Endothelial cell of umbilical vein (primary cell): Measurements from ENCODE around the gene TUBB2A. TPM values are rescaled to one million over a fixed set of nuclear protein-coding genes. Genes with fewer than 3 reads are reported as not detected.
A peak's percentile ranks its signal among the peaks of the same experiment; 100 is the strongest.

Experiments
- BruUV-seq: library from RNA; stranded (reverse); fragments of 400-500 nt; replicated peaks from 2 replicates; lab custom pipeline; 2021; lab: Mats Ljungman, UMichigan
- CTCF ChIA-PET: fragments of 300-600, 350-600 bp; sonication (Branson Sonifier 250); formaldehyde crosslinking; loops from one replicate; lab custom pipeline; 2021; ENCODE audit warnings: antibody characterized with exemption, inconsistent platforms; lab: Charles Lee
- POLR2A ChIA-PET: fragments of 300-600, 350-600 bp; sonication (Branson Sonifier 250); formaldehyde crosslinking; loops from one replicate; lab custom pipeline; 2021; ENCODE audit warnings: antibody characterized with exemption, inconsistent platforms; lab: Charles Lee
- DNase-seq: peaks from one replicate; pipeline ENCODE4 v3.0.0-alpha.2; 2011; ENCODE audit warnings: low read depth, low spot score
- FAIRE-seq: peaks from 2 replicates; lab custom pipeline; 2011; peaks lifted over from hg19 to GRCh38; lab: Jason Lieb, UNC
- H2AFZ ChIP-seq: 2 replicates; pipeline ENCODE4 v1.6.0; 2012; ENCODE audit warnings: low read depth, low read length, control low read depth, inconsistent platforms
- H3K27ac ChIP-seq: 2 replicates; pipeline ENCODE4 v1.5.1; 2011; ENCODE audit warnings: low read depth, mild to moderate bottlenecking, control low read depth, low read length, moderate library complexity; ENCODE audit not compliant: insufficient read depth
- H3K27me3 ChIP-seq, 2 experiments: 2 replicates each; pipeline versions ENCODE4 v1.6.0 to v1.6.1; 2011; ENCODE audit warnings: low read length in 2 of 2, mixed read lengths in 1 of 2; ENCODE audit not compliant: control insufficient read depth in 2 of 2, insufficient read depth in 2 of 2
- H3K36me3 ChIP-seq, 2 experiments: 2 replicates in 1 of 2; 3 replicates in 1 of 2; pipeline ENCODE4 v1.5.1; 2011; ENCODE audit warnings: low read length in 2 of 2, mild to moderate bottlenecking in 1 of 2, moderate library complexity in 1 of 2; ENCODE audit not compliant: control insufficient read depth in 2 of 2, insufficient read depth in 2 of 2; ENCODE audit errors: extremely low read depth in 1 of 2
- H3K4me1 ChIP-seq: 3 replicates; pipeline ENCODE4 v1.5.1; 2011; ENCODE audit warnings: mild to moderate bottlenecking, low read length; ENCODE audit not compliant: control insufficient read depth, insufficient read depth; ENCODE audit errors: extremely low read depth
- H3K4me2 ChIP-seq: 2 replicates; pipeline ENCODE4 v1.6.1; 2011; ENCODE audit warnings: low read length, control low read depth, mixed read lengths; ENCODE audit not compliant: insufficient read depth
- H3K4me3 ChIP-seq, 3 experiments: fragments of 200-600 bp in 1 of 3; sonication (generic), shearing (Covaris generic) in 1 of 3; replicated peaks in 1 of 3; 2 replicates each; pipeline ENCODE4 v1.5.1; 2011 to 2016; ENCODE audit warnings: control low read depth in 3 of 3, low read length in 3 of 3, mild to moderate bottlenecking in 2 of 3, inconsistent platforms in 1 of 3, low read depth in 1 of 3, moderate library complexity in 1 of 3; ENCODE audit not compliant: insufficient read depth in 1 of 3
- H3K79me2 ChIP-seq: 2 replicates; pipeline ENCODE4 v1.6.0; 2012; ENCODE audit warnings: low read length, inconsistent platforms; ENCODE audit not compliant: control insufficient read depth, insufficient read depth
- H3K9ac ChIP-seq: replicated peaks from 2 replicates; pipeline ENCODE3; 2011; ENCODE audit warnings: low read length, control low read depth; ENCODE audit not compliant: insufficient read depth; ENCODE audit errors: extremely low read depth
- H3K9me1 ChIP-seq: replicated peaks from 3 replicates; pipeline ENCODE4 v1.6.0; 2011; ENCODE audit warnings: mild to moderate bottlenecking, low read length; ENCODE audit not compliant: control insufficient read depth, insufficient read depth; ENCODE audit errors: extremely low read depth
- H3K9me3 ChIP-seq: replicated peaks from 2 replicates; pipeline ENCODE4 v1.5.1; 2012; ENCODE audit warnings: low read length, inconsistent platforms; ENCODE audit not compliant: control insufficient read depth, insufficient read depth
- H4K20me1 ChIP-seq: replicated peaks from 2 replicates; pipeline ENCODE3; 2011; ENCODE audit warnings: mild to moderate bottlenecking, low read length; ENCODE audit not compliant: control insufficient read depth, insufficient read depth; ENCODE audit errors: extremely low read depth
- EZH2 ChIP-seq: IDR thresholded peaks from 2 replicates; pipeline ENCODE4 v1.6.1; 2012; ENCODE audit warnings: borderline replicate concordance, low read depth, mild to moderate bottlenecking, moderate library complexity, low read length, inconsistent platforms; ENCODE audit not compliant: severe bottlenecking
- FOS ChIP-seq: IDR thresholded peaks from 2 replicates; pipeline ENCODE4 v1.6.1; 2011; ENCODE audit warnings: mild to moderate bottlenecking, low read length, moderate library complexity, borderline replicate concordance; ENCODE audit not compliant: insufficient read depth
- GATA2 ChIP-seq: IDR thresholded peaks from 2 replicates; pipeline ENCODE4 v1.7.0; 2011; ENCODE audit warnings: low read depth, mild to moderate bottlenecking, moderate library complexity, mixed read lengths, low read length; ENCODE audit not compliant: insufficient read length, insufficient read depth
- JUN ChIP-seq: IDR thresholded peaks from 2 replicates; pipeline ENCODE4 v1.6.1; 2011; ENCODE audit warnings: borderline replicate concordance, low read depth; ENCODE audit not compliant: insufficient read length, insufficient read depth
- MYC ChIP-seq: IDR thresholded peaks from one replicate; pipeline ENCODE4 v1.6.1; 2011; ENCODE audit warnings: mild to moderate bottlenecking, low read depth, low read length
- POLR2A ChIP-seq: IDR thresholded peaks from 2 replicates; pipeline ENCODE4 v1.6.1; 2012; ENCODE audit warnings: low read depth, mild to moderate bottlenecking, control low read depth, low read length
- POLR2AphosphoS5 ChIP-seq: IDR thresholded peaks from 2 replicates; pipeline ENCODE4 v1.6.1; 2012; ENCODE audit warnings: low read depth, mild to moderate bottlenecking, control low read depth, low read length, moderate library complexity; ENCODE audit not compliant: insufficient read depth
- dilution Hi-C: fragments of 300-500 bp; cut with MboI; formaldehyde crosslinking; loops from one replicate; pipeline ENCODE4 v1.15.0; 2019; ENCODE audit warnings: low sequenced_read_pairs; ENCODE audit not compliant: extremely low pct_ligation_motif_present
- intact Hi-C: fragments of 100-400 bp; cut with micrococcal nuclease; formaldehyde crosslinking; loops from one replicate; pipeline ENCODE4 v1.10.0; 2022
- polyA plus RNA-seq, 4 experiments: library from polyadenylated mRNA; depleted of rRNA in 3 of 4; stranded (reverse) in 3 of 4; unstranded in 1 of 4; fragments of >200 nt; gene quantifications; 2 replicates each; pipeline versions ENCODE4 v1.2.1 to v1.2.3, GENCODE V29; 2011 to 2012; ENCODE audit warnings: missing spikeins in 1 of 4
- total RNA-seq: library from RNA; stranded (reverse); gene quantifications from 2 replicates; pipeline ENCODE4 v1.2.3, GENCODE V29; 2021
- TF ChIP-seq, protein P1 (sequence below): IDR thresholded peaks from 2 replicates; pipeline ENCODE4 v1.6.1; 2011; ENCODE audit not compliant: insufficient read depth, insufficient read length
- TF ChIP-seq, protein P2 (sequence below), 2 donors: IDR thresholded peaks; 1 replicate in 1 of 2; 2 replicates in 1 of 2; pipeline ENCODE4 v1.5.1; 2011; ENCODE audit warnings: low read length in 2 of 2, mild to moderate bottlenecking in 2 of 2, moderate library complexity in 2 of 2, control low read depth in 1 of 2, inconsistent platforms in 1 of 2, low read depth in 1 of 2; ENCODE audit not compliant: insufficient read depth in 1 of 2; ENCODE audit errors: extremely low read depth in 1 of 2

TUBB2A gene
- total and polyA plus RNA-seq, 2 donors (not counting 3 experiments of a cell fraction or from before 2014, with no cell fraction given) = 80.3 to 99.2 TPM

DNA sequence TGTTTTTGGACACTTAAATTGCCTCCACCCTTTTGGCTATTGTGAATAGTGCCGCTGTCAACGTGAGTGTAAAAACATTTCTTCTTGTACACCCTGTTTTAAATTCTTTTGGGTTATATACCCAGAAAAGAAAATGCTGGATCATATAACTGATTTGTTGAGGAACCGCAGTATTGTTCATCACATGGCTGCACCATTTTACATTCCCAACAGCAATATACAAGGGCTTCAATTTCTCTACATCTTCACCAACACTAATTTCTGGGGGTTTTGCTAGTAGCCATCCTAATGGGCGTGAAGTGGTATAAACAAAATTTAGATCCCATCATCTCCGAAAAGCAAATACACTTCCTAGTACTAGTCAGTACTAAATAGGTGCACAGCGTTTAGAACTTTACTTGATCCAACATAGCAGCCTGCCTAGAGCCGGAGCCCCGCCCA, 39.4 kb downstream of the TUBB2A start:
- TF ChIP-seq POLR2A (no peak), JUN (no peak), MYC (no peak), FOS (no peak), GATA2 (no peak), POLR2AphosphoS5 (no peak), EZH2 (no peak)
- TF ChIP-seq, protein P1, sequence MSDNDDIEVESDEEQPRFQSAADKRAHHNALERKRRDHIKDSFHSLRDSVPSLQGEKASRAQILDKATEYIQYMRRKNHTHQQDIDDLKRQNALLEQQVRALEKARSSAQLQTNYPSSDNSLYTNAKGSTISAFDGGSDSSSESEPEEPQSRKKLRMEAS = no peak
- TF ChIP-seq, protein P2, sequence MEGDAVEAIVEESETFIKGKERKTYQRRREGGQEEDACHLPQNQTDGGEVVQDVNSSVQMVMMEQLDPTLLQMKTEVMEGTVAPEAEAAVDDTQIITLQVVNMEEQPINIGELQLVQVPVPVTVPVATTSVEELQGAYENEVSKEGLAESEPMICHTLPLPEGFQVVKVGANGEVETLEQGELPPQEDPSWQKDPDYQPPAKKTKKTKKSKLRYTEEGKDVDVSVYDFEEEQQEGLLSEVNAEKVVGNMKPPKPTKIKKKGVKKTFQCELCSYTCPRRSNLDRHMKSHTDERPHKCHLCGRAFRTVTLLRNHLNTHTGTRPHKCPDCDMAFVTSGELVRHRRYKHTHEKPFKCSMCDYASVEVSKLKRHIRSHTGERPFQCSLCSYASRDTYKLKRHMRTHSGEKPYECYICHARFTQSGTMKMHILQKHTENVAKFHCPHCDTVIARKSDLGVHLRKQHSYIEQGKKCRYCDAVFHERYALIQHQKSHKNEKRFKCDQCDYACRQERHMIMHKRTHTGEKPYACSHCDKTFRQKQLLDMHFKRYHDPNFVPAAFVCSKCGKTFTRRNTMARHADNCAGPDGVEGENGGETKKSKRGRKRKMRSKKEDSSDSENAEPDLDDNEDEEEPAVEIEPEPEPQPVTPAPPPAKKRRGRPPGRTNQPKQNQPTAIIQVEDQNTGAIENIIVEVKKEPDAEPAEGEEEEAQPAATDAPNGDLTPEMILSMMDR (IDR thresholded peaks at IDR 0.05; ENCODE audit: extremely low read depth in 1 of 2, insufficient read depth in 1 of 2, low read depth in 1 of 2, low read length in 2 of 2) = no peak
- H3K4me3 ChIP-seq = peak overlapping the region; percentile 54 to 98 (median 74)
- H3K27me3 ChIP-seq = no peaks in the 10 kb centered on the region
- H3K9ac ChIP-seq = peak overlapping the region; percentile 89
- no peaks in the 10 kb centered on the region for H3K9me1 ChIP-seq
- H2AFZ ChIP-seq = peak overlapping the region; percentile 92
- dilution Hi-C loops = no loop called here
- H3K9me3 ChIP-seq = no peaks in the 10 kb centered on the region
- no peak for FAIRE-seq
- BruUV-seq = TSS peak; percentile 96
- peaks cover 10% of the 10 kb centered on the region for H3K4me1 ChIP-seq
- POLR2A ChIA-PET = interaction anchor here (0.7 to 0.9 kb wide), 2 partner anchors 134 to 165 kb away, joined by 3 read pairs; no protein-coding TSS in a partner anchor
- H3K4me2 ChIP-seq = peak overlapping the region; percentile 74
- H3K36me3 ChIP-seq = peaks cover 1 to 7% of the 10 kb centered on the region in 2 experiments
- no peaks in the 10 kb centered on the region for H4K20me1 ChIP-seq
- intact Hi-C loops = loop anchor here (1.0 to 5.0 kb wide), 4 partner anchors 39 to 899 kb away; partner anchors contain the start of genes NQO2, RIPK1 and TUBB2A
- H3K79me2 ChIP-seq = no peaks in the 10 kb centered on the region
- H3K27ac ChIP-seq = peak overlapping the region; percentile 88
- CTCF ChIA-PET = interaction anchor here (0.6 to 1.0 kb wide), 3 partner anchors 11 to 134 kb away, joined by 3 to 4 read pairs (median 3); partner anchors contain the start of gene TUBB2A
- DNase-seq = no peak
